ELF-1 (cell line): ENCODE measurements around the gene ETAA1.

ENCODE experiments used
- DNase-seq: peaks from one replicate; pipeline ENCODE4 v3.0.0-alpha.2; 2016; ENCODE audit warnings: low read depth, low spot score

Gene ETAA1

GRCh38 chr2:67397143-67397986 lies at the start of gene ETAA1:
Gene ETAA1, plus strand, starts transcription at chr2:67397333. Its CDS starts 116 bp downstream, at chr2:67397449.
- peak; percentile 94 for DNase-seq

GRCh38 chr2:67366832-67367412 lies 30.2 kb upstream of the ETAA1 start:
- no peak for DNase-seq

- no peak for DNase-seq
Measured at GRCh38 chr2:67374481-67374880, 22.7 kb upstream of the ETAA1 start.

- no peak for DNase-seq
Measured at GRCh38 chr2:67374949-67375348, 22.2 kb upstream of the ETAA1 start.

GRCh38 chr2:67378555-67378954 lies 18.6 kb upstream of the ETAA1 start:
- no peak for DNase-seq

- no peak for DNase-seq
Measured at GRCh38 chr2:67379048-67379447, 18.1 kb upstream of the ETAA1 start.

- no peak for DNase-seq
Measured at GRCh38 chr2:67384123-67384822, 12.9 kb upstream of the ETAA1 start.

GRCh38 chr2:67388680-67389079 lies 8.5 kb upstream of the ETAA1 start:
- DNase-seq, result no peak

- no peak for DNase-seq
Measured at GRCh38 chr2:67389286-67389685, 7.8 kb upstream of the ETAA1 start.

- no peak for DNase-seq
Measured at GRCh38 chr2:67389788-67390187, 7.3 kb upstream of the ETAA1 start.

- no peak for DNase-seq
Measured at GRCh38 chr2:67393237-67393636, 3.9 kb upstream of the ETAA1 start.

- no peak for DNase-seq
Measured at GRCh38 chr2:67394734-67395133, 2.4 kb upstream of the ETAA1 start.

GRCh38 chr2:67399144-67399543 lies 2.0 kb downstream of the ETAA1 start:
- no peak for DNase-seq

- DNase-seq, result no peak
Measured at GRCh38 chr2:67399831-67400489, 2.8 kb downstream of the ETAA1 start.

- DNase-seq, result no peak
Measured at GRCh38 chr2:67400560-67401485, 3.7 kb downstream of the ETAA1 start.

GRCh38 chr2:67408346-67408745 lies 11.2 kb downstream of the ETAA1 start:
- DNase-seq, result no peak

GRCh38 chr2:67412424-67412823 lies 15.3 kb downstream of the ETAA1 start:
- DNase-seq, result no peak

GRCh38 chr2:67414867-67415266 lies 17.7 kb downstream of the ETAA1 start:
- no peak for DNase-seq

- no peak for DNase-seq
Measured at GRCh38 chr2:67416136-67416535, 19.0 kb downstream of the ETAA1 start.

- no peak for DNase-seq
Measured at GRCh38 chr2:67423489-67423888, 26.4 kb downstream of the ETAA1 start.

- no peak for DNase-seq
Measured at GRCh38 chr2:67436221-67436620, 39.1 kb downstream of the ETAA1 start.
